NOMO-1 (cell line): Measurements from ENCODE around the gene ZFHX3.

ENCODE experiments used
- DNase-seq, 2 experiments: peaks; one replicate each; lab custom pipeline; 2025; ENCODE audit not compliant: unreplicated experiment in 2 of 2; lab: John Stamatoyannopoulos, UW

ZFHX3 gene

GRCh38 chr16:73042807-73043206 is 5.1 kb downstream of the ZFHX3 start:
- DNase-seq = no peak

GRCh38 chr16:73041676-73042075 is 6.3 kb downstream of the ZFHX3 start:
- no peak for DNase-seq

GRCh38 chr16:73040735-73041402 is 7.1 kb downstream of the ZFHX3 start:
- no peak for DNase-seq

GRCh38 chr16:73040136-73040535 is 7.8 kb downstream of the ZFHX3 start:
- DNase-seq = no peak

GRCh38 chr16:73037845-73038570 is 9.9 kb downstream of the ZFHX3 start:
- DNase-seq = no peak

GRCh38 chr16:73037331-73037745 is 10.6 kb downstream of the ZFHX3 start:
- no peak for DNase-seq

- DNase-seq = no peak
Observed at GRCh38 chr16:73036074-73036826, 11.7 kb downstream of the ZFHX3 start.

GRCh38 chr16:73034374-73034773 is 13.6 kb downstream of the ZFHX3 start:
- DNase-seq = no peak

GRCh38 chr16:73033271-73033998 is 14.5 kb downstream of the ZFHX3 start:
- DNase-seq = no peak

- peak in 1 of 2 experiments; percentile 8 for DNase-seq
Observed at GRCh38 chr16:73032541-73033270, 15.2 kb downstream of the ZFHX3 start.

GRCh38 chr16:73031984-73032383 is 15.9 kb downstream of the ZFHX3 start:
- no peak for DNase-seq

GRCh38 chr16:73031155-73031866 is 16.6 kb downstream of the ZFHX3 start:
- DNase-seq = no peak

- no peak for DNase-seq
Observed at GRCh38 chr16:73028721-73029361, 19.1 kb downstream of the ZFHX3 start.

GRCh38 chr16:73028263-73028662 is 19.7 kb downstream of the ZFHX3 start:
- no peak for DNase-seq

GRCh38 chr16:73027685-73028111 is 20.2 kb downstream of the ZFHX3 start:
- no peak for DNase-seq

- DNase-seq = no peak
Observed at GRCh38 chr16:73026754-73027684, 20.9 kb downstream of the ZFHX3 start.

- DNase-seq = no peak
Observed at GRCh38 chr16:73025856-73026210, 22.1 kb downstream of the ZFHX3 start.

- no peak for DNase-seq
Observed at GRCh38 chr16:73025151-73025855, 22.6 kb downstream of the ZFHX3 start.
